Upper lobe of left lung (tissue), 6 donors: Measurements from ENCODE around the gene GEMIN7. TPM values are rescaled to one million over a fixed set of nuclear protein-coding genes. Genes with fewer than 3 reads are reported as not detected.
A peak's percentile ranks its signal among the peaks of the same experiment; 100 is the strongest.

Experiments used
- ATAC-seq, 2 donors: fragments of 200-7000 bp; cut with Tn5 transposase; one replicate each; pipeline ENCODE4 v1.9.1; 2022; ENCODE audit warnings: mild to moderate bottlenecking in 2 of 2, moderate library complexity in 2 of 2; ENCODE audit not compliant: low FRiP score in 2 of 2
- DNase-seq, 2 donors: peaks; one replicate each; pipeline ENCODE4 v3.0.0-alpha.2; 2019 to 2020
- H3K27ac ChIP-seq, 4 donors: fragments of 200-600 bp; sonication (generic); one replicate each; pipeline ENCODE4 v1.5.1; 2016 to 2019
- H3K27me3 ChIP-seq, 4 donors: fragments of 200-600 bp; sonication (generic); one replicate each; pipeline ENCODE4 v1.5.1; 2017 to 2019
- H3K36me3 ChIP-seq, 4 donors: fragments of 200-600 bp; sonication (generic); one replicate each; pipeline ENCODE4 v1.5.1; 2016 to 2019
- H3K4me1 ChIP-seq, 4 donors: fragments of 200-600 bp; sonication (generic); one replicate each; pipeline ENCODE4 v1.5.1; 2018 to 2019
- H3K4me3 ChIP-seq, 4 donors: fragments of 200-600 bp; sonication (generic); one replicate each; pipeline ENCODE4 v1.5.1; 2017 to 2019; ENCODE audit warnings: mild to moderate bottlenecking in 2 of 4, moderate library complexity in 1 of 4
- H3K9me3 ChIP-seq, 4 donors: fragments of 200-600 bp; sonication (generic); one replicate each; pipeline ENCODE4 v1.5.1; 2018 to 2019
- EP300 ChIP-seq, 4 donors: sonication (generic); formaldehyde crosslinking; IDR thresholded peaks; one replicate each; pipeline ENCODE4 v1.5.1; 2017; ENCODE audit warnings: antibody characterized with exemption in 4 of 4, control low read depth in 2 of 4
- POLR2A ChIP-seq, 4 donors: fragments of 450-650 bp; IDR thresholded peaks; one replicate each; pipeline ENCODE4 v1.5.1; 2016 to 2017; ENCODE audit warnings: antibody characterized with exemption in 4 of 4, mild to moderate bottlenecking in 2 of 4
- POLR2AphosphoS5 ChIP-seq, 2 donors: sonication (generic); formaldehyde crosslinking; IDR thresholded peaks; one replicate each; pipeline ENCODE4 v1.5.1; 2017; ENCODE audit warnings: antibody characterized with exemption in 2 of 2
- WGBS, 2 donors: methylation state at CpG; one replicate each; pipeline ENCODE4 v1.1.5; 2017 to 2018; 5-methylcytosine and 5-hydroxymethylcytosine counted together
- total RNA-seq, 6 donors: library from RNA; depleted of rRNA in 4 of 6; stranded (reverse); fragments of >200 nt in 4 of 6; gene quantifications; one replicate each; pipeline versions ENCODE4 v1.1.0 to v1.2.1, GENCODE V29; 2016 to 2021
- TF ChIP-seq, protein P1 (sequence below), 6 experiments: fragments of 450-650 bp in 4 of 6; fragments of 200-600 bp in 2 of 6; sonication (generic) in 2 of 6; IDR thresholded peaks; one replicate each; pipeline ENCODE4 v1.5.1; 2016 to 2019; ENCODE audit warnings: antibody characterized with exemption in 6 of 6
- donor health status: DM: no; HTN: no; CAD: no; lungs with moderate emphysema.
- donor health status: DM: no; HTN: yes; CAD: no; lungs with severe emphysema.

The GEMIN7 gene
- total RNA-seq, 6 donors from 2014 or later = 8.1 to 24.2 (median 13.5) TPM

DNA sequence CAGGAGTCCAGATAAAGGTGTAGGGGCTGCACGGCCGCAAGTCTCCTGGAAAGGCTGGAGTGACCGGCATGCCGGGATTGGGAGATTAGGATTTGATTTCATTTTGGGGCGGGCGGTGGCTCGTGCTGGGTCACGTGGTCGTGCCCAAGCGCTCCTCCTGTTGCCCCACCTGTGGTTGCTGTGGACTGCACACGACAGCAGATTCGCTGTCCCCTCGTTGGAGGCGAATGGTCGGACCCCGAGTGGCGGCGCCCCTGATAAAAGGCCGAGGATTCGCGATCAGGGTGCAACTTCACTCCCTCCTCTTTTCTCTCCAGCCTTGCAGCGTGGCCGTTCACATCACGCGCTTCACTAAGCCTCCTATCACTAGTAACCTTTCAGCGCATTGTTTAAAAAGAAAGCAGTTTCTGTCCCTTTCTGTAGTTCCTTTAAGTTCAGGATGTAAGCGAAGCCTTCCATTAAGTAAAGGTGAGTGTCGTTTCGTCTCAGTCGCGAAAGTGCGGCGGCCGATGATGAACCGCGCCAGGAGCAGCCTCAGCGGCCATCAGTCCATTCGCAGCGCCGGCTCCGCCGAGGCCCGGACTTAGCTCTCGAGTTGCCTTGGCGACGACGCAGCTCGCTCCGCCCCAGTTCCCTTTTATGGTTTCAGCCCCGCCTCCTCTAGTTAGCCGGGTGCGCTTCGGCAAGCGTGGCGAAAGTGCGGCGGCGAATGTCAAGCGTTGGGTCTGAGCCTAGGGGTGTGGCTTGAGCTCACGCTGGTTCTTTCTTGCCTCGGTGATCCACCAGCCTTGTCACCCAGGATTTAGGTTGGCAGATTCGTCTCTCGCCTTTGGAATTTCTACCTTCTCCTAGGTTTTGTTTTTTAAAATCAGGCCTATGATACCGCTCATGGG, 12.2 kb downstream of the GEMIN7 start:
- WGBS, 2 donors = 13 to 19% methylated on average over 44 to 64 of the region's 64 CpGs
- H3K4me3 ChIP-seq = peak overlapping the region; percentile 55 to 99 (median 84)
- no peaks in the 10 kb centered on the region for H3K27me3 ChIP-seq
- peaks cover 0 to 20% (median 3%) of the 10 kb centered on the region in 4 donors for H3K36me3 ChIP-seq
- TF ChIP-seq POLR2AphosphoS5 (IDR thresholded peaks at IDR 0.05) = peak; percentile 38 to 88
- TF ChIP-seq, protein P1, sequence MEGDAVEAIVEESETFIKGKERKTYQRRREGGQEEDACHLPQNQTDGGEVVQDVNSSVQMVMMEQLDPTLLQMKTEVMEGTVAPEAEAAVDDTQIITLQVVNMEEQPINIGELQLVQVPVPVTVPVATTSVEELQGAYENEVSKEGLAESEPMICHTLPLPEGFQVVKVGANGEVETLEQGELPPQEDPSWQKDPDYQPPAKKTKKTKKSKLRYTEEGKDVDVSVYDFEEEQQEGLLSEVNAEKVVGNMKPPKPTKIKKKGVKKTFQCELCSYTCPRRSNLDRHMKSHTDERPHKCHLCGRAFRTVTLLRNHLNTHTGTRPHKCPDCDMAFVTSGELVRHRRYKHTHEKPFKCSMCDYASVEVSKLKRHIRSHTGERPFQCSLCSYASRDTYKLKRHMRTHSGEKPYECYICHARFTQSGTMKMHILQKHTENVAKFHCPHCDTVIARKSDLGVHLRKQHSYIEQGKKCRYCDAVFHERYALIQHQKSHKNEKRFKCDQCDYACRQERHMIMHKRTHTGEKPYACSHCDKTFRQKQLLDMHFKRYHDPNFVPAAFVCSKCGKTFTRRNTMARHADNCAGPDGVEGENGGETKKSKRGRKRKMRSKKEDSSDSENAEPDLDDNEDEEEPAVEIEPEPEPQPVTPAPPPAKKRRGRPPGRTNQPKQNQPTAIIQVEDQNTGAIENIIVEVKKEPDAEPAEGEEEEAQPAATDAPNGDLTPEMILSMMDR (IDR thresholded peaks at IDR 0.05) = peak in 1 of 6 experiments; percentile 4
- TF ChIP-seq EP300 (IDR thresholded peaks at IDR 0.05) = no peak
- peak in 2 of 4 donors; percentile 28 to 64 for TF ChIP-seq POLR2A (IDR thresholded peaks at IDR 0.05)
- peaks cover 29 to 39% (median 34%) of the 10 kb centered on the region in 4 donors for H3K4me1 ChIP-seq
- H3K9me3 ChIP-seq = no peaks in the 10 kb centered on the region
- ATAC-seq (peak; percentile 95 to 98), DNase-seq (peak; percentile 98 to 99)
- peak overlapping the region; percentile 81 to 92 (median 89) for H3K27ac ChIP-seq

DNA sequence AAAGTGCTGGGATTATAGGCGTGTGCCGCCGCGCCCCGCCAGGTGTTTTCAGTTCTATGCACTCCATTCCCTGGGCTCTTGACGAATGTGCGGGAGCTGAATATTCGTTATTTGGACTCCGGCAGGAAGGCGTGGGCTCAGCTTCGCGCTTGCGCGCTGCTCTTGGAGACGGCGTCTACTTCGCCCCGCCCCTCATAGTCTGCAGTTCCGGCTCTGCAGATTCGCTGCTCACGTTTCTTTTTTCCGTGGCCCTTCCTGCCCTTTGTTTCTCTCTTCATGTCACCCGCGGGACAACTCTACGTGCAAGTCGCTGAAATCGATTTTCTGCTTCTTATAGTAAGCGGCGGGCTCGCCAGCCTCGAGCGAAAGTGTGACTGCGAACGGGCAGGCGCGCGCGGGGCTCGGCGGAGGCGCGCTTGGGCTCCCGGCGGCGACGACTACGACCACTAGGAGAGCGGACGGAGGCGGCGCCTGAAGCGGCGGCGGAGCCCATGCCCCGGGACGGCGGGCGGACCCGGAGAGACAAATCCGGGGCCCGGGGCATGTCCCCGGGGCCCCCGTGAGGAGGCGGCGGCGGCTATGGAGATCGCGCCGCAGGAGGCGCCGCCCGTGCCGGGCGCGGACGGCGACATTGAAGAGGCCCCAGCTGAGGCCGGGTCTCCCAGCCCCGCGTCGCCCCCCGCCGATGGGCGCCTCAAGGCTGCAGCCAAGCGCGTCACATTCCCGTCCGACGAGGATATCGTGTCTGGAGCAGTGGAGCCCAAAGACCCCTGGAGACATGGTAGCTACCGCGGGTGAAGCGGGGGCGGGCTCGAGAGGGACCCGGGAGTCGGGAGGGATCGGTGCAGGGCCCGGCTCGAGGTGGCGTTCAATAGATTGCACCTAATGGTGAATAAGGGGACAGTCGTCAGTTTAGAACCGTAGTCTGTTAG, 14.0 kb downstream of the GEMIN7 start, which contains the start of gene PPP1R37:
TSS of gene PPP1R37 (plus strand) at position 433 of the 932 bp plus-strand sequence. CDS start at position 580, 147 bp downstream.
- DNase-seq (peak; percentile 94 to 96), ATAC-seq (peak; percentile 94 to 96)
- 1% methylated on average over 54 to 74 of the region's 103 CpGs for WGBS, 2 donors
- Histone ChIP-seq H3K36me3 (peaks cover 0 to 15% (median 0%) of the 10 kb centered on the region in 4 donors), H3K4me1 (peaks cover 40 to 56% (median 48%) of the 10 kb centered on the region in 4 donors), H3K27me3 (no peaks in the 10 kb centered on the region), H3K4me3 (peak within 1 kb of the TSS; percentile 55 to 99 (median 84)), H3K9me3 (no peaks in the 10 kb centered on the region), H3K27ac (peak within 1 kb of the TSS; percentile 81 to 92 (median 89))
- TF ChIP-seq EP300 (IDR thresholded peaks at IDR 0.05) (peak in 1 of 4 donors; percentile 17), POLR2A (IDR thresholded peaks at IDR 0.05) (peak in 3 of 4 donors; percentile 26 to 78 (median 65)), POLR2AphosphoS5 (IDR thresholded peaks at IDR 0.05) (peak; percentile 44 to 81)
- TF ChIP-seq, protein P1 (IDR thresholded peaks at IDR 0.05) = peak; percentile 42 to 70 (median 56)

DNA sequence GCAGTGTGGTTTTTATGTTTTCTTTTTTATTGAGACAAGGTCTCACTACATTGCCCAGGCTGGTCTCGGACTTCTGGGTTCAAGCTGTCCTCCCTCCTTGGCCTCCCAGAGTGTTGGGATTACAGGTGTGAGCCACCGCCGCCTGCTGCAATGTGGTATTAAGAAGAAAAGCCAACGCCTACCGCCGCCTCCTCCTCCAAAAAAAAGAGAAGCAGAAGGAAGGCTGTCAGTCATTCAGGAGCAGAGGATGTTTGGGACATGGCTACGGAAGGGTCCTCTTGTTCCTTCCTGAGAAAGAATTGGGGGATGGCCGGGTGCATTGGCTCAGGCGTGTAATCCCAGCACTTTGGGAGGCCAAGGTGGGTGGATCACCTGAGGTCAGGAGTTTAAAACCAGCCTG, 15.1 kb downstream of the GEMIN7 start:
- TF ChIP-seq POLR2AphosphoS5 (IDR thresholded peaks at IDR 0.05) (no peak), POLR2A (IDR thresholded peaks at IDR 0.05) (no peak), EP300 (IDR thresholded peaks at IDR 0.05) (no peak)
- TF ChIP-seq, protein P1 (IDR thresholded peaks at IDR 0.05) = no peak
- WGBS, 2 donors = 53 to 65% methylated on average over 9 of the region's 9 CpGs
- Histone ChIP-seq H3K36me3 (peaks cover 0 to 10% (median 0%) of the 10 kb centered on the region in 4 donors), H3K27me3 (no peaks in the 10 kb centered on the region), H3K9me3 (no peaks in the 10 kb centered on the region), H3K4me1 (peaks cover 44 to 67% (median 58%) of the 10 kb centered on the region in 4 donors), H3K4me3 (peak overlapping the region; percentile 55 to 99 (median 84)), H3K27ac (no peak overlapping the region)
- no peak for DNase-seq
- ATAC-seq = no peak

DNA sequence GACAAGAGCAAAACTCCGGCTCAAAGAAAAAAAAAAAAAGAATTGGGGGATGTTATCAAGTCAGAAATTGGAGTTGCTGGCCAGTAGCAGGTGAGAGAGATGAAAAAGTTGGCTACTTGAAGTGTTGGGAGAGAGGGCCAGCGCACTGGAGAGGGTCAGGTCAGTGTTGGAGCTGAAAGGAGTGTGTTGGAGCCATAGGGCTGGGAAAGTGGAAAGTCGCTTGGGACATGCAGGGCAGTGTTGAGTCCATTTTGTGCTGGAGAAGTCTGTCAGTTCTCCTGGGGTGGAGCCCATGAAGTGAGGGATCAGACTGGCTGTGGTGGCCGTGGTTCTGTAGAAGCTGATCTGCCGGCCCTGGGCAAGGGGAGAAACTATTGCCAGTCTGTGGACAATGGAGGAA, 15.6 kb downstream of the GEMIN7 start:
- H3K9me3 ChIP-seq = no peaks in the 10 kb centered on the region
- no peak overlapping the region for H3K4me3 ChIP-seq
- peaks cover 44 to 73% (median 58%) of the 10 kb centered on the region in 4 donors for H3K4me1 ChIP-seq
- no peaks in the 10 kb centered on the region for H3K27me3 ChIP-seq
- no peak for ATAC-seq
- TF ChIP-seq POLR2A (IDR thresholded peaks at IDR 0.05) (no peak), POLR2AphosphoS5 (IDR thresholded peaks at IDR 0.05) (no peak), EP300 (IDR thresholded peaks at IDR 0.05) (no peak)
- TF ChIP-seq, protein P1 (IDR thresholded peaks at IDR 0.05) = no peak
- H3K27ac ChIP-seq = no peak overlapping the region
- peaks cover 0 to 10% (median 0%) of the 10 kb centered on the region in 4 donors for H3K36me3 ChIP-seq
- 85 to 90% methylated on average over 5 of the region's 5 CpGs for WGBS, 2 donors
- no peak for DNase-seq
